Right cardiac atrium (tissue), 5 donors: ENCODE measurements around the gene NMNAT2. TPM values are rescaled to one million over a fixed set of nuclear protein-coding genes. Genes with fewer than 3 reads are reported as not detected.
A peak's percentile ranks its signal among the peaks of the same experiment; 100 is the strongest.

Source experiments
- ATAC-seq, 2 donors: fragments of 200-7000 bp; cut with Tn5 transposase; one replicate each; pipeline versions ENCODE4 v1.8.0 to v1.9.1; 2020; ENCODE audit warnings: moderate library complexity in 2 of 2, mild to moderate bottlenecking in 1 of 2
- DNase-seq, 3 donors: peaks; one replicate each; pipeline ENCODE4 v3.0.0-alpha.2; 2020
- H3K27ac ChIP-seq: one replicate; pipeline ENCODE4 v1.5.1; 2013; ENCODE audit warnings: mild to moderate bottlenecking, low read length, control low read depth, moderate library complexity
- H3K27me3 ChIP-seq: one replicate; pipeline ENCODE4 v1.6.1; 2013; ENCODE audit not compliant: control insufficient read depth, insufficient read depth
- H3K4me1 ChIP-seq: one replicate; pipeline ENCODE4 v1.6.1; 2013; ENCODE audit warnings: low read length; ENCODE audit not compliant: control insufficient read depth, insufficient read depth
- H3K4me3 ChIP-seq: one replicate; pipeline ENCODE4 v1.5.1; 2013; ENCODE audit warnings: low read length, control low read depth
- H3K9me3 ChIP-seq: one replicate; pipeline ENCODE4 v1.6.1; 2013; ENCODE audit warnings: low read length; ENCODE audit not compliant: control insufficient read depth
- WGBS: extraction: QIAGEN DNeasy Blood & Tissue Kit; methylation state at CpG from one replicate; pipeline ENCODE4 v1.1.7; 2013; 5-methylcytosine and 5-hydroxymethylcytosine counted together
- intact Hi-C, 4 donors: fragments of 100-400 bp; cut with DNase I; formaldehyde crosslinking; loops; one replicate each; pipeline versions ENCODE4 v1.11.0 to v1.14.0; 2022 to 2023
- polyA plus RNA-seq: library from polyadenylated mRNA; stranded (reverse); fragments of 200-250 nt; gene quantifications from one replicate; pipeline ENCODE4 v1.2.3, GENCODE V29; 2013
- total RNA-seq, 4 donors: library from RNA; stranded (reverse); fragmentation: NEBNext Ultra II Directional; extraction: Animal tissue kit (Norgen Biotek cat#: 25700); gene quantifications; one replicate each; pipeline ENCODE4 v1.2.1, GENCODE V29; 2021
- donor health status: healthy with polysubstance abuse.
- donor health status: DM: no; HTN: yes; CAD: no.
- donor health status: DM: no; HTN: no; CAD: no.
- donor health status: DM: no; HTN: yes; CAD: no; lungs with severe emphysema.
- donor health status: DM: yes; HTN: yes; CAD: no.

The NMNAT2 gene
- total and polyA plus RNA-seq, 5 donors: 14.1 to 80.6 (median 39.7) TPM

DNA sequence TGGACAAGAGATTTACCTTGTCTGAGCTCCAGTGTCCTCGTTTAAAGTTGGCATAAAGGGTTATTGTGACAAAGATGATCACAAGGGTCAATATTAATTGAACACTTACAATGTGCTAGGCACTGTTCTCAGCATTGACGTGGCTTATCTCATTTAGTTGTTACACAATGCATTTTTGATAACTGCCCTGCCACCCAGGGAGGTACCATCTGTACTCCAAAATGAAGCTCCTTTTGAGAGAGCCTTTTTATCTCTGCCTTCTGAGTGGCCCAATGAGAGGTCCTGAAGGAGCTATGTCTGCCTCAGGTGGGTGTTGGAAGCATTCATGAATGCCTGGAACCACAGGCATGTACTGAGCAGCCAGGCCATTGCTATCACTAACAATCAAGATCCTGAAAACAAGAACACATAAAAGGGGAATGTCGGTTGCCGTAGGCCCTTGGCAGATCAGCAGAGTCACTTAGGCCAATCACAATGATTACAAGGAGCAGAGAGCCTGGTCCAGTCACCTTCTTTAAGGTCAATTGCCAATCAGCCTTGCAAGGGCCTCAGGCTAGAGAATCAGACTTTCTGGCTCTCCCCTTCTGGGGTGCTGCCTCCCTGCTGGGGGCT lies 78.5 kb downstream of the NMNAT2 start:
- no peak for DNase-seq
- H3K27ac ChIP-seq: peak overlapping the region; percentile 66
- H3K9me3 ChIP-seq: no peaks in the 10 kb centered on the region
- H3K27me3 ChIP-seq: no peaks in the 10 kb centered on the region
- no peak for ATAC-seq
- intact Hi-C loops: loop anchor here in 1 of 4 donors (2.0 kb wide), 1 partner anchor 79 kb away; the partner anchor contains the start of gene NMNAT2
- no peaks in the 10 kb centered on the region for H3K4me1 ChIP-seq
- no peak overlapping the region for H3K4me3 ChIP-seq
- WGBS: 61% methylated on average over 4 of the region's 4 CpGs

DNA sequence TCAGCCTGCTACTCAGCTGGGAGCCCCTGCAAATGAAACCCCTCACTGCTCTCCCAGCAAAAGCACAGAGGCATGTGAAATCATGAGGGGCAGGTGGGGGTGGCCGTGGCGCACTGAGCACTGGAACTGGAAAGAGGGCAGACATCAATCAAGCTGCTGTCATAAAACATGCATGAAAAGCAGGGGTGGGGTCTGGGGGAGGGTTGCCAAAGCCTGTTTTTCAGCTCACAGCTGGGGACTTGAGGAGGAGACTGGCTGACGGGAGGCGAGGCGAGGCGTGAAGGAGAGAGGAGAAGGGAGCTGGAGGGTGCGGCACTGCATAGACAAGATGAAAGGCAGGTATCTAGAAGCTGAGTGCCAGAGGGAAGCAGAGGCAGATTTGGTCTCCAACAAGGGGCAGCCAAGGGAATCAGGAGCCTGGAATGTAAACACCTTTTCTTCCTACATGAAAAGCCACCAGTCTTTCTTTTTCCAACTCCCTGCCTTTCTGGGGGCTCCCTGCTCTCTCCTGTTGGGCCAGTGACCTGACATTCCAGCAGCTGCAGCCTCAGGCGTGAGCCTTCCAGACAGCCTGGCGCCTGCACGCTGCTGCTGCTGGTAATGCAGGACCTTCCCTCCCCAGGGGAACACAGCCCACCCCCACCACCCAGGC lies 87.0 kb downstream of the NMNAT2 start:
- H3K9me3 ChIP-seq: no peaks in the 10 kb centered on the region
- ATAC-seq (no peak), DNase-seq (peak in 1 of 3 donors; percentile 55)
- WGBS: 52% methylated on average over 10 of the region's 10 CpGs
- no peak overlapping the region for H3K27ac ChIP-seq
- no peaks in the 10 kb centered on the region for H3K4me1 ChIP-seq
- intact Hi-C loops: no loop called here
- no peak overlapping the region for H3K4me3 ChIP-seq
- H3K27me3 ChIP-seq: no peaks in the 10 kb centered on the region

DNA sequence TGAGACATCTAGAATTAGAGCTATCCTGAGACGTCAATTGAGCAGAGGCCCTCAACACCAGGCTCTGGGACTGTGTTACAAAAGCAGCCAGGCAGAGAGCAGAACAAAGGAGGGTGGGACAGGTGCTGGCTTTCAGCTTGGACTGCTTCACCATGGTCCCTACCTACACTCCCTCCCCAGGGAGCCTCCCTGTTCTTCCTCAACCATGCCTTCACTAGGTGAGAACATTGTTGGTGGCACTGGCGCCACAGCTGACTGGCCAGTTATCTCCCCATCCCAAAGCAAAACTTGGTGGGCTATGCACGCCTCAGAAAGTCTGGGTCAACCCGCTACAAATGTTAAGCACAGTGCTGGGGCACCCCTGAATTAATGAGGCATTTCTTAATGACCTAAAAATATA lies 87.8 kb downstream of the NMNAT2 start:
- no peaks in the 10 kb centered on the region for H3K9me3 ChIP-seq
- ATAC-seq: no peak
- DNase-seq: no peak
- H3K4me1 ChIP-seq: no peaks in the 10 kb centered on the region
- no peaks in the 10 kb centered on the region for H3K27me3 ChIP-seq
- 86% methylated on average over 4 of the region's 4 CpGs for WGBS
- intact Hi-C loops: no loop called here
- no peak overlapping the region for H3K27ac ChIP-seq
- H3K4me3 ChIP-seq: no peak overlapping the region

DNA sequence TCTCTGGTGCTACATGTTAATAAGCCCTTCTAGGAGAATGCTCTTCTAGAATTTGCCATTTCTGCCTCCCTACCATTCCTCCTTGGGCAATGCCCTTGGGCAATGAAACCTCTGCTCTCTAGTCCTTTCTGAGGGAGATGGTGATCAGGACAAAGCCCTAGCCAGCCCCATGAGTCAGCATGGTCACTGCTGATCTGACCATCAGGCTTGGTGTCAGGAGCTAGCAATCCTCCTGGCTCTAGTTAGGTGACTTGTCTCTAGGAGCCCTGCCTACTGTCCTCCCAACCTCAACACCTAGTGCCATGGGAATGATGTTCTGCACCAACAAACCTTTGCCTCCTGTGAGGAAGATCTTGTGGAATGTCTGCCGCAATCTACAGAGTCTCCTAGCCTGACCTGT lies 89.8 kb downstream of the NMNAT2 start:
- peak overlapping the region; percentile 6 for H3K27ac ChIP-seq
- H3K27me3 ChIP-seq: no peaks in the 10 kb centered on the region
- no peak overlapping the region for H3K4me3 ChIP-seq
- H3K9me3 ChIP-seq: no peaks in the 10 kb centered on the region
- peaks cover 3% of the 10 kb centered on the region for H3K4me1 ChIP-seq
- DNase-seq (no peak), ATAC-seq (peak in 1 of 2 donors; percentile 25)
- 98% methylated on average over 1 of the region's 1 CpG for WGBS
- intact Hi-C loops: no loop called here

DNA sequence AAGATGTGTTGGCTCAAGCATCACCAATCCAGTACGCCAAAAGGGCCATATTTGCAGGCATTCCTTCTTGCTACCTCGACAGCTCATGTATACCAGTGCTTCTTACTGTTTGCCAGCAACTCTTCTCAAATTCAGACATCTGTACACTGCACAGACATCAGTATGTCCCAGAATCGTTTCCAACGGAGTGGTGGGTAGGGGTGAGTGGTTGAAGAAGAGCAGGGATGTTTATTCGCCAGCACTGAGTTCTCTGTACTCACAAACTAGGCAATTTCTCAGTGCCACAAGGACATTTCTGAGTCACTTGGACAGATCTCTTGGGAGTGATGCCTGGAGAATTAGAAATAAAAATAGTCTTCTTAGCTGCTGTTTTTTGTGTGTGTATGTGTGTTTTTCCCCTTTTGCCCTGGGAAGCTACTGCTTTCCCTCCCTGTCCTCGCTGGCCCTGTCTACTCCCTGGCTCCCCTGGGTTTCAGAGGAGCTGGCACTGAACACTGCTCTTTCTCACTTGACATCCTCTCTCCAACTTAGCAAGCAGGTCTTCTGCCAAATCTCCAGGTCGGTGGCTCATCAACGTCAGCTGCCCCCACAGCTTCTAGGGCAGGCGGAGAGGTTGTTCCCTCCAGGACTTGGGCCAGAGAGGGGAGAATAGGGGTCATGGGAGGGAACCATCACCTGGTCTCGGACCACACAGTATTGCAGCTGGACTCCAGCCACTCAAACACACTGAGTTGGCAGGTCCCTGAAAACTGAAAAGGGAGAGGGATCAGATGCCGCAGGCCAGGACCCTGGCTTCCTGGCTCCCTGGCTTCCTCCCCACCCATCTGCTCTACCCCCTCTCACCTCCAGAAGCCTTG lies 90.5 kb downstream of the NMNAT2 start:
- DNase-seq (peak; percentile 50 to 78 (median 67)), ATAC-seq (peak; percentile 72 to 82)
- intact Hi-C loops: no loop called here
- Histone ChIP-seq H3K27me3 (no peaks in the 10 kb centered on the region), H3K4me1 (peaks cover 3% of the 10 kb centered on the region), H3K27ac (peak overlapping the region; percentile 6), H3K4me3 (no peak overlapping the region), H3K9me3 (no peaks in the 10 kb centered on the region)
- WGBS: 35% methylated on average over 11 of the region's 11 CpGs

DNA sequence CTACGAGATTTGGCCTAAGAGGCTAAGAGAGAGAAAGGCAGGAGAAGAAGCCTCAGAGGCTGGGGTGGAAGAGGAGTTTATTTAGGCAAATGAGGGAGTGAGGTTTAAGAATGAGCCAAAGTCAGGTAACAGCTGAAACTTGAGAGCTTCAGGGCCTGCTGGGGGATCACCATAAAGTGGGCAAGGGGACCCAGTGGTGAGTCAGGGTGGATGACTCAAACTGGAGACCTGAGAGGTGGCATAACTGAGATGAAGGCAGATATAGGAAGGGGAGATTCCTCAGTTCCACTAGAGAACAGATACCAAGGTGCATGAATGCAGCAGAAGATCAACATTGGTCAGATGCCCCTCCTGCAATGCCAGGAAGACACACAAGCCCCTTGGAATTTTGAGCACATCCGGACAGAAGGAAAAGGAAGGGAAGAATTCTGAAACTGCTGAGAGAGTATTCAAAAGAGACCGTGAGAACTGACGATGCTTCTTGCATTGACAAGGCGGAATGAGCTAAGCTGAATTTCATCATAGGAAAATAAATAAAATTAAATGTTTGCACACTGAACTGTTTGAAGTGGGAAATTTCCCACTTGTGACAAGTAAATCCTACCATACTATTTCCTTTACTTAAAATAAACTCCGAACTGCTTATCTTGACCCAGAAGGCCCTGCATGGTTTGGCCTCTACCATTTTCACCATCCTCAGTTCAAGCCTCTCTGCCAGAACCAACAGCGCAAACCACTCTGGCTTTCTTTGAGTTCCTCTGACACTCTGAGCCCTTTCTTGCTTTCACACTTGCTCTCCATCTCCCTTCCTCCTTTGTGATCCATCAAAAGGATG lies 94.1 kb downstream of the NMNAT2 start:
- Histone ChIP-seq H3K27me3 (no peaks in the 10 kb centered on the region), H3K4me1 (peaks cover 7% of the 10 kb centered on the region), H3K27ac (no peak overlapping the region), H3K4me3 (no peak overlapping the region), H3K9me3 (no peaks in the 10 kb centered on the region)
- ATAC-seq (no peak), DNase-seq (no peak)
- intact Hi-C loops: no loop called here
- WGBS: 85% methylated on average over 7 of the region's 7 CpGs

DNA sequence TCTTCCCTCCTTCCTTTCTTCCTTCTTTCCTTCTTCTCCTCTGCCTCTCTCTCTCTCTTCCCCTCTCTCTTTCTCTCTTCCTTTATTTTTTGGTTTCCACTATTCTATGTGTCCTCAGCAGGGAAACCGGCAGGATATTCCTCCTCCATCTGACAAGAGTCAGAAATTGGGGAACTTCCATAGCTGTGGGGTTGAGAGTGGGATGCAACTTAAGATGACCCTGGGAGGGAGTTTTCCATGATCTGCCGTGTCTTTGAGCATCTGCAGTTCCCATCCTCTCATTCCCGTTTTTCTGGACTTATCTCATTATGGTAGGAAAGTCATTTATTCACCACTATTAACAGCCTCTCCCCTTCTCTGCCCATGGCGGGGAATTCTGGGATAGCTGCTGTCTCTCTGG lies 98.6 kb downstream of the NMNAT2 start:
- Histone ChIP-seq H3K4me1 (peaks cover 14% of the 10 kb centered on the region), H3K27me3 (no peaks in the 10 kb centered on the region), H3K27ac (no peak overlapping the region), H3K4me3 (no peak overlapping the region), H3K9me3 (no peaks in the 10 kb centered on the region)
- ATAC-seq (no peak), DNase-seq (no peak)
- intact Hi-C loops: loop anchor here in 2 of 4 donors (2.0 to 5.0 kb wide), 2 partner anchors 37 to 39 kb away; no protein-coding TSS in a partner anchor
- 77% methylated on average over 4 of the region's 4 CpGs for WGBS

DNA sequence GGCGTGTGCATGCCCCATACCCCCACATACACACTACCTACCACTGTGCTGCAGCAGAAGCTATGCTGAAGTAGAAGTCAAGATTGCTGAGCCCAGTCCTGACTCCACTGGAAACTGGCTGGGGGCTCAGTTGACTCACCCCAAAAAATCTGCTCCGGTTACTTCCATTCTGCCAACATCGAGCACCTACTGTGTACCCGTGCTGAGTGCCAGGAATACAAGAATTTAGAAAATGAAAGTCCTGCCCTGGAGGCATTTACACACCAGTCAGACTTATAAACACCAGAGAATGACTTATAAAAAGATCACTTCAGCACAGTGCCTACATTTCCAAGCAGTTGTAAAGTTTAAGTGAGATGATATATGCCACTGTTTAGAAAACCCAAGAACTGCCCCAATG lies 99.1 kb downstream of the NMNAT2 start:
- Histone ChIP-seq H3K27me3 (no peaks in the 10 kb centered on the region), H3K4me3 (no peak overlapping the region), H3K4me1 (peaks cover 13% of the 10 kb centered on the region), H3K27ac (no peak overlapping the region), H3K9me3 (no peaks in the 10 kb centered on the region)
- intact Hi-C loops: loop anchor here in 2 of 4 donors (2.0 to 5.0 kb wide), 2 partner anchors 37 to 38 kb away; no protein-coding TSS in a partner anchor
- 86% methylated on average over 4 of the region's 4 CpGs for WGBS
- ATAC-seq (no peak), DNase-seq (no peak)

DNA sequence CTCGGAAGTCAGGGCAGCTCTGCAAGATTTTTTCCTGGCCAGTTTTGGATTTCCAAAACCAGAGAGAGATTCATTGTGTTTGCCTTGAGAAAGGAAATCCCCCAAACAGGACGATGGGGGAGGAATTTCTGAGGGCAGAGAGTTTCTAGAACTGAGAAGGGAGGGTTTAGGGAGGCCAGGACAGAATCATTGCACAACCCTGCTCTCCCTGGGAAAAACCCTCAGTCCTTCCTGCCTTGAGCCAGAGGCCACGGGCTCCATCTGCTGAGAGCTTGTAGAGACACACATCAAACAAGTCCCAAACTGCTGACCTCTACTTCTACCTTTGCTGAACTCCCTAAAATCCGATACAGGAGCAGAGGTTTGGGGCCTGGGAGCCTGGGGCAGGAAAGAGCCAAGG lies 99.7 kb downstream of the NMNAT2 start:
- peak; percentile 84 to 93 (median 89) for DNase-seq
- no peaks in the 10 kb centered on the region for H3K9me3 ChIP-seq
- no peak overlapping the region for H3K4me3 ChIP-seq
- H3K27me3 ChIP-seq: no peaks in the 10 kb centered on the region
- peaks cover 11% of the 10 kb centered on the region for H3K4me1 ChIP-seq
- intact Hi-C loops: loop anchor here in 2 of 4 donors (2.0 to 5.0 kb wide), 2 partner anchors 36 to 38 kb away; no protein-coding TSS in a partner anchor
- peak; percentile 97 for ATAC-seq
- peak overlapping the region; percentile 82 for H3K27ac ChIP-seq
- WGBS: 17% methylated on average over 4 of the region's 4 CpGs

DNA sequence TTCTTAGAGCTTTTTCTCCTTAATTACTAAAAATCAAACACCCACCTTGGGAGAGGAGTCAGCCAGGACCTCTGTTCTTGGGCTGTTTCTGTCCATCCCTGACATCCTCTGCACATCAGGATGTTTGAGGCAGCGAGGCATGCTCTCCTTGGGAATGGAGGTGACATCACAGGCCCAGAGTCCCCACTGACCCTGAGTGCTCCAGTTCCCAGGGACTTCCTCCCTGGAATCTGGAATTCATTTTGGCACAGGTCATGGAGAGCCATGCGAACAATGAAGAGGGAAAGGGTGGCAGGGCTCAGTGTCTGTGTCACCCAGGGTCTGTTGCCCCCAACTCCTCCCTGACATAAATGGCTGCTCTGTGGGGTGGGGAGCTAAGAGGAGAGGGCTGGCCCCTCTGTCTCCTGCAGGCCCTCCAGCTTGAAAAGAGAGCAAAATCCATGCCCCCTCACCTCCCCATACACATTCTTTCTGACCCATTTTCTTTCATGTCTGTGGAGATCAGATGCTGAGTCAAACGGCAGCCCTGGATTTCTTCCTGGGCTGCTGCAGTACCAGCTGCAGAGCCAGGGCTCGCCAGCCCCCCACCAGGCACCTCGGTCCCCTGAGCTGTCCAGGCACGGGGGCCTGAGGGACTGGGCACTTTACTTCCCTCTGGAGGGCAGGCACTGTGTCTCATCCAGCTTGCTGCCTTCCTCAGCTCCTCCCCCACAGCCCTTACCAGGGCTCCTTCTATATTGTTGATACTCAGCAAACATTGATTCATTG lies 102.0 kb downstream of the NMNAT2 start:
- DNase-seq (no peak), ATAC-seq (no peak)
- H3K27me3 ChIP-seq: no peaks in the 10 kb centered on the region
- H3K27ac ChIP-seq: no peak overlapping the region
- intact Hi-C loops: loop anchor here in 2 of 4 donors (2.0 to 5.0 kb wide), 2 partner anchors 29 to 34 kb away; no protein-coding TSS in a partner anchor
- H3K4me3 ChIP-seq: no peak overlapping the region
- peaks cover 8% of the 10 kb centered on the region for H3K4me1 ChIP-seq
- WGBS: 64% methylated on average over 6 of the region's 6 CpGs
- H3K9me3 ChIP-seq: no peaks in the 10 kb centered on the region
